GM18951 (cell line): ENCODE results near the gene NOVA2.
"Not testable (repeated sequence)": the region's sequence is repeated elsewhere in the genome, so short reads cannot be mapped to it uniquely, and the experiment has no call there.

Source experiments
- POLR2A ChIP-seq: IDR thresholded peaks from 4 replicates; pipeline ENCODE4 v1.6.1; 2011; ENCODE audit warnings: mild to moderate bottlenecking; ENCODE audit not compliant: insufficient read length, insufficient read depth; ENCODE audit errors: extremely low read depth
- in situ Hi-C: fragments of 300-500 bp; cut with MboI; formaldehyde crosslinking; loops from one replicate; pipeline ENCODE4 v1.12.0; 2022; ENCODE audit warnings: low sequenced_read_pairs, mixed read lengths, inconsistent platforms; ENCODE audit not compliant: unreplicated experiment

Gene NOVA2

GRCh38 chr19:45899253-45899652 lies 74.4 kb downstream of the NOVA2 start:
- in situ Hi-C loops: no loop called here
- TF ChIP-seq POLR2A: no peak

- in situ Hi-C loops: no loop called here
Measured at GRCh38 chr19:45897261-45897812, 76.3 kb downstream of the NOVA2 start.

GRCh38 chr19:45895983-45896599 lies 77.6 kb downstream of the NOVA2 start:
- in situ Hi-C loops: not testable (repeated sequence)

More at GRCh38 chr19:45897261-45897812, 76.3 kb downstream of the NOVA2 start:
- no peak for TF ChIP-seq POLR2A

GRCh38 chr19:45895519-45895972 lies 78.1 kb downstream of the NOVA2 start:
- no peak for TF ChIP-seq POLR2A
- in situ Hi-C loops: no loop called here

- TF ChIP-seq POLR2A: no peak
- in situ Hi-C loops: no loop called here
Measured at GRCh38 chr19:45890877-45891276, 82.8 kb downstream of the NOVA2 start.

GRCh38 chr19:45889210-45889885 lies 84.3 kb downstream of the NOVA2 start:
- in situ Hi-C loops: no loop called here
- no peak for TF ChIP-seq POLR2A

- no peak for TF ChIP-seq POLR2A
- in situ Hi-C loops: no loop called here
Measured at GRCh38 chr19:45887200-45887710, 86.4 kb downstream of the NOVA2 start.

GRCh38 chr19:45886427-45887199 lies 87.1 kb downstream of the NOVA2 start:
- in situ Hi-C loops: no loop called here
- TF ChIP-seq POLR2A: peak; percentile 62

- in situ Hi-C loops: no loop called here
Measured at GRCh38 chr19:45885556-45886426, 87.9 kb downstream of the NOVA2 start, which contains the start of gene IRF2BP1. TSS of gene IRF2BP1 (minus strand) at chr19:45886141. CDS start at chr19:45885774, 367 bp downstream.

GRCh38 chr19:45884682-45885555 lies 88.7 kb downstream of the NOVA2 start:
- TF ChIP-seq POLR2A: no peak
- in situ Hi-C loops: no loop called here

More at GRCh38 chr19:45885556-45886426, 87.9 kb downstream of the NOVA2 start, which contains the start of gene IRF2BP1:
- TF ChIP-seq POLR2A: peak; percentile 74

GRCh38 chr19:45883881-45884681 lies 89.6 kb downstream of the NOVA2 start:
- in situ Hi-C loops: no loop called here
- TF ChIP-seq POLR2A: no peak
